Hematopoietic multipotent progenitor cell treated with erythropoietin and hydrocortisone succinate and interleukin-3 and kit ligand, for 6 days (in vitro differentiated cells): ENCODE measurements around the gene CTU2.
A peak's percentile ranks its signal among the peaks of the same experiment; 100 is the strongest.
"Not testable (repeated sequence)": the region's sequence is repeated elsewhere in the genome, so short reads cannot be mapped to it uniquely, and the experiment has no call there.

Experiments
- DNase-seq: peaks from one replicate; pipeline ENCODE4 v3.0.0-alpha.2; 2015

Gene CTU2

DNA sequence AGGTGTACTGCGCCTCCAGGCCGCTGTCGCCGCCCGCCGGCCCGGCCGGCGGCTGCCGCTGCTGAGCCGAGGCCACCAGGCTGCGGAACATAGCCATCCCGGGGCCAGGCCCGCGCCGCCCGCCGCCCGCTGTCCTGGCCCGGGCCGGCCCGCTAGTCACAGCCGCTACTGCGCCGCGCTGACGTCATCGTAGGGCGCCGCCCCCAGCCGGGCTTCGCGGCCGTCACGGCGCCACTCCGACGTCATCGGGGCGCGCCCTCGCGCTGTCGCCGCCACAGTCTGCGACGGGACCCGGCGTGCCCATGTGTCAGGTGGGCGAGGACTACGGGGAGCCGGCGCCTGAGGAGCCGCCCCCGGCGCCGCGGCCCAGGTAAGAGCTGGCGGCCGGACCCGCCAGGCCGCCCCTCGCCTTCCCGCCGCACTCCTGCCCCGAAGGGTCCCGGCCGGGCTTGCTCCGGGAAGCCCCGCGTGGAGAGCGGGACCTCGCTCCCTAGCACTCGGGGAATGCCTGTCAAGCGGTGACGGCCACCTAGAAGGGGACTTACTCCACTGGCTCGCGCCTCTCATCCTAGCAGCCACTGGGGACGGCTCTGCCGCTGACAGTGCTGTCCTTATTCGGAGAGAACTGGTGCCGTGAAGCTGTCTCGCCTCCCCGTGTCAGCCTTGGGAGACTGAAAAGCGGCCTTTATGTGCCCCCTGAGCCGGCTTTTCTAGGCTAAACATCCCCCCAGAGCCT, at the start of gene CTU2, which contains the start of gene RNF166:
TSS of gene CTU2 (plus strand) at position 275 of the 736 bp plus-strand sequence. CDS start at position 303, 28 bp downstream.
TSS of gene RNF166 (minus strand) at position 180 of the 736 bp plus-strand sequence. CDS start at position 97, 83 bp downstream.
- peak; percentile 92 for DNase-seq

DNA sequence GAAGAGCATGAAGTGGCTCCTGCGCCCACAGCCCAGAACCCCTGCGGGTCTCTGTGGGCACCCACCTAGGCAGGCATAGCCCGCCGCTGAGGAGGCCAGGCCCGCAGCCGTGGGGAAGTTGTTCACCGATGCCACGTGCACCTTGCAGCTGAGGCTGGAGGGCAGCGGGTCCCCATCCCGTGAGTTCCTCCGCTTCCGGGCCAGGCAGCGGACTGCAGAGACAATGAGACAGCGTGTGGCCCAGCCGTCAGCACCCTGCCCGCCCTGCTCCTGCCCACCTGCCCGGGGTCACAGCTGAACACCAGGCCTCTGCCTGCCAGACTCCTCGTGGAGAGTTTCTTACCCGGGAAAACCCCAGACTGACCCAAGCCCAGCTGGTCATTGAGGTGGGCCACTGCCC, 48.9 kb upstream of the CTU2 start:
- DNase-seq, result no peak

DNA sequence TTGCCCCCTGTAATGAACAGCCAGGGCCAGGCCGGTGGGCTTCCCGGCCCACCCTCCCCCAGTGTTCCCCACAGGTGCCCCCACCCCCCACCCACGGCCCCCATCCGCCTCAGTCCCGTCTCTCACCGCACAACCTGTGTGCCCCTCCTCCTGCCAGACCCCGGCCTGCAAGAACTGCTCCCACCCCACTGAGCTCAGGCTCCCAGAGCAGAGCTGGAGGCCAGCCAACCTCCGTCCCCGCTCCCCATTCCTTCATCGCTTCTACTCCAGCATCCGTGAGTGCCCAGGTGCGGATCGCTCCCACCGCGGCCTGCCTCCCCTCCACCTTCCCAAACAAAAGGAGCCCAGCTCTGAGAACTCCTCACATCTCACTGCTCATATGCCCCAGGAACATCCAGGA, 47.6 kb upstream of the CTU2 start:
- DNase-seq, result no peak

DNA sequence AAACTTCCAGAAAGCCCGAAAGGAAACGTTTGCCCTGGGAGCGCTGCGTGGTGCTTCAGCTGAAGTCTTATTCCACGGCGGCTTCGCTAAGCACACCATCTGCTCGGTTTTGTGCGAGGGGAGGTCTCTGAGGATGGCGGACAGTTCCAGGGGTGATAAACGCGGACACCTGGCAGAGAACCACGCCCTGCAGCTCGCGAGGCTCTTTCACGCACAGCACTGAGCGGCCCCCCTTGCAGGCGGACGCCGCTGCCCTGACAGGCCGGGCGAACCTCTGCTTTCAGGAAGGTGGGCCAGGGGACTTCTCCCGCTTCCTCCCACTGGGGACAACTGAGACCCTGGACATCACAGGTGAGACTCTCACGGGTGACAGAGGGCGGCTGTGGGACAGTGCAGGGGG, 47.1 kb upstream of the CTU2 start:
- no peak for DNase-seq

DNA sequence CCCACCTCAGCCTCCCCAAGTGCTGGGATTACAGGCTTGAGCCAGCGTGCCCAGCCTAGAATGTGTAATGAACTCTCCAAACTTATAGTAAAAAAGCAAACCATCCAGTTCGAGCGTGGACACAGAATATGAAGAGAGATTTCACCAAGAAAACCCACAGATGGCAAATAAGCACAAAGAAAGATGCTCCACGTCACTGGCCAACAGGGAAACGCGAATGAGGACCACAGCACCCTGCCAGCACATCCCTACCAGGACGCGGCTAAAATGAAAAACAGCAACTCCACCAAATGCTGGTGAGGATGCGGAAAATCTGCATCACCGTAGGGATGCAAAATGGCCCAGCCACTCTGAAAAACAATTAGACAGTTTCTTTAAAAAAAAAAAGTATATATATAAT, 44.8 kb upstream of the CTU2 start:
- no peak for DNase-seq

DNA sequence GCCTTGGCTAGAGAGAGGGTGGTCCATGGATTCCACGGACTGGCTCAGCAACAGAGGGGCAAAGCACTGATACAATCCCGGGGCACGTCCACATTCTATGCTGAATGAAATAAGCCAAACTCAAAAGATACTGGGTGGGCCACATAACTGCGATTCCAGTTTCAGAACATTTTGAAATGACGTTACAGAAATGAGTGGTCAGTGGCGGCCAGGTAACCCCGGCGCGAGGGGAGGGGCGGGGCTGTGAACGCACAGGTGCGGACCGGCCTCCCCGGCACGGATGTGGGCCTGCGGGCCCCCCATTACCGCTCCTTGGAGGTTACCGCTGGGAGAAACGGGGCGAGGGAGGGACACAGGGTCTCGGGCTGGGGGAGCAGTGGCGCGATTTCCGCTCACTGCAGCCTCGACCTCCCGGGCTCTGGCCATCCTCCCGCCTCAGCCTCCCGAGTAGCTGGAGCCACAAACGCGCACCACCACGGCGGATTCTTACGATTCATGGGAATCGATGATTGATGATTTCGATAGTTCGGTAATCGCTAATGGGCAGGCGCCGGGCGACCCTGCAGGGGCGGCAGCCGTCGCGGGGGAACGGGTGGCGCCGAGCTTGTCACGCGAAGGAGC, 44.0 kb upstream of the CTU2 start:
- DNase-seq, result no peak

DNA sequence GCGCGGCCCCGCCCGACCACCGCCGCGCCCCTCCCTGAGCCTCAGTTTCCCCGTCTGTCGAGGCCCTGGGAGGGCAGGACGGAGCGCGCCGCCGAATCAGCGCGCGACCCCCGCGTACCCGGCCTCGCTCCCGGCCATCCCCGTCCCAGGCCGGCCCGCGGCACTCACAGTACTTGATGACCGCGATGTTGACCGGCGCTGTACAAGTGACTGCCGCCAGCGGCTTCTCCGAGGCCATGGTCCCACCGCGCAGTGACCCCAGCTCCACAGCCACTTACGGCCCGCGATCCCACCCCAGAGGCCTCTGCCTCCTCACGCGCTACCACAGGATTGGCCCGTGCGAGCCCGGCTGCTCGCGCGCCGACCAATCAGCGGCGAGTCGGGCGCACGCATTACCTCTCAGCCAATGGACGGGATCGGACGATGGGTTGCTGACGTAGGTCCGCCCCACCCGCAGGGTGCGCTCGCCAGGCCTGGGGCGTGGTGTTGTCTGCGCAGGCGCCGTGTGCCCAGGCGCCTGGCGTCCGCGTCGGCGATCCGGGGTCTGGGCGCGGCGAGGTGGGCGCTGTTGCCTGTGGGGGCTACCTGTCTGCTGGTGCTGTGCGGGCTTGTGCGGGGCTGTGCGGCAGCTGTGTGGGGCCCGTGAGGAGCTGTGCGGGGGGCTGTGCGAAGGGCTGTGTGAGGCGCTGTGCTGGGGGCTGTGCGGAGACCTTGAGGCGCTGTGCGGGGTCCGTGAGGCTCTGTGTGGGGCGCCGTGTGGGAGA, 43.3 kb upstream of the CTU2 start, which contains the start of gene MVD:
TSS of gene MVD (minus strand) at position 249 of the 764 bp plus-strand sequence. CDS start at position 238, 11 bp downstream.
- peak; percentile 99 for DNase-seq

DNA sequence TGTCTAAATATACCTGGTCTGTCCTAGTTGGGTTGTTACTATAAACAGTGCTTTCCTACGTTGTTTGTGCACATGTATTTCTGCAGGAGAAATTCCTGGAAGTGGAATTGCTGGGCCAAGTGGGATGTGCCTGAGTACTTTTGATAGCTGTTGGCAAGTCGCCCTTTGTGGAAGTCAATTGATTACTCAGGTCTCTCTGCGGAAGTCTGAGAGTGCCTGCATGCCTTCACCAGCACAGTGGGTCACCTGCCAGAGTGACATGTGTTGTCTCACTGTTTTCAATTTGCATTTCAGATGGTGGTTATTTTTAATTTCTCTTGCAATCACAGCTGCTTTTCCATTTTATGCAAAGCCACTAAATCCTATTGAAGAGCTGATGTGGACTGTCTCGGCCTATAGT, 41.2 kb upstream of the CTU2 start:
- DNase-seq, result no peak

DNA sequence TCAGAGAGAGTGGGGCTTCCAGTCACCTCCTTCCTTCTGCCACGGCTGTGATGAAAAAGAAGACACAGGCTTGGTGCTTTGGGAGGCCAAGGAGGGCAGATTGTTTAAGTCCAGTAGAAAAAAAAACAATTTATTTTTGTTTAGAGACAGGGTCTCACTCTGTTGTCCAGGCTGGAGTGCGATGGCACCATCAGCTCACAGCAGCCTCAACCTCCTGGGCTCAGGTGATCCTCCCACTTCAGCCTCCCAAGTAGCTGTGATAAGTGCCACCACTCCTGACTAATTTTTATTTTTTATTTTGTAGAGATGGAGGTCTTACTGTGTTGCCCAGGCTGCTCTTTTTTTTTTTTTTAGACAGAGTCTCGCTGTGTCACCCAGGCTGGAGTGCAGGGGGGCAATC, 40.7 kb upstream of the CTU2 start:
- DNase-seq, result no peak

DNA sequence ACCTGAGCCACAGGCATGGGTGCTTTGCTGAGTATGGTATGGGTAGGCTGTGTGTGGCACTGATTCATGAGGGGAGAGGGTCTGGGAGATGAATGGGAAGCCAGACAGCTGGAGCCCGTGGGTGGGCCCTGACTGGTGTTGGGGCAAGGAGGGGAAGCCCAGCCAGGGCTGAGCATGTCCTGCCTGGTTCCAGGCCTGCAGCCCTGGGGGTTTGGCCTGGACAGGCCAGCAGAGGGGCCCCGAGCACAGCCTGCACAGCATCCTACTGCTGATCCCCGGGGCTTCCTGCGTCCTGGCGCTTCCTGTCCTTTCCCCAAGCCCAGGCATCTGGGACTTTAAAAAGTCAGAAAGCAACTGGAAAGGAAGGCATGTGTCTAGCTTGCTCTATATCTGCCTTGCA, 38.8 kb upstream of the CTU2 start:
- no peak for DNase-seq

DNA sequence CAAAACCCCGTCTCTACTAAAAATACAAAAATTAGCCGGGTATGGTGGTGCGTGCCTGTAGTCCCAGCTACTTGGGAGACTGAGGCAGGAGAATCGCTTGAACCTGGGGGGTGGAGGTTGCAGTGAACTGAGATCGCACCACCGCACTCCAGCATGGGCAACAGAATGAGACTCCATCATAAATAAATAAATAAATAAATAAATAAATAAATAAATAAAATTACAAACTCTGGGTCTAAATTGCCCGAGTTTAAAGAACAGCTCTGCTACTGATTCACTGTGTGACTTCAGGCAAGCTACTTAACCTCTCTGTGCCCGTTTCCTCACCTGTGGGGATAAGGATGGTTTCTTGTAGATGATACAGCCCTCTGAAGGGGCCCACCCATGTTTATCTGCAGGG, 36.8 kb upstream of the CTU2 start:
- not testable (repeated sequence) for DNase-seq

DNA sequence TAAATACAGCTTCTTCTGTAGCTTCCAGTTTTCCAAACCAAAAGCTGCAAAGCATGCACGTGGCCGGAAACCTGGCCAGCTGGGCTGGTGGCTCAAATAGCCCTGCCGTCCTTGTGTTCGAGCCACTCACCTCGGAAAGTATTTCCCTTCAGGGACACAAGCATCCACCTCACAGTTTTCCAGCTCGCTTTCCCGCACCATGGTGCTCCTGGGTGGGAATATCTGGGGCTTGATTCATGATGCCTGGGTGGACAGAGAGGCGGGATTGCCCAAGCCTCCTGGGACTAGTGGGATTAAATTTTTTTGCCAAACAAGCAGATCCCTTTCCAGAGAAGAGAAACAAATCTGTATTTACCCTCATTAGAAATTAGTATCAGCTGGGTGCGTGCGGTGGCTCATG, 36.3 kb upstream of the CTU2 start:
- no peak for DNase-seq

DNA sequence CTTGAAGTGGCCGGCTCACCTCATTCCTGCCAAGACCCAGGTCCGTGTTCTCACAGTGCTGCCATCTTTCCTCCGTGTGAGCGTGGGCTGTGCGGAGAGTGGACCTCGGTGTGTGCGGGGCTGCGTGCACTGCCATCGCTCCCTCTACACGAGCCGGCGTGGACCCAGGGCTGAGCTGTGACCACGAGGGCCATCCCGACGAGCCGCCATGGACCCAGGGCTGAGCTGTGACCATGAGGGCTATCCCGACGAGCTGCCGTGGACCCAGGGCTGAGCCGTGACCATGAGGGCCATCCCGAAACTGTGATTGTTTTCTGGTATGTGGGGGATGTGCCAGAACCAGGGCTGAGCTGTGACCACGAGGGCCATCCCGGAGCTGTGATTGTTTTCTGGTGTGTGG, 34.5 kb upstream of the CTU2 start:
- DNase-seq, result no peak

DNA sequence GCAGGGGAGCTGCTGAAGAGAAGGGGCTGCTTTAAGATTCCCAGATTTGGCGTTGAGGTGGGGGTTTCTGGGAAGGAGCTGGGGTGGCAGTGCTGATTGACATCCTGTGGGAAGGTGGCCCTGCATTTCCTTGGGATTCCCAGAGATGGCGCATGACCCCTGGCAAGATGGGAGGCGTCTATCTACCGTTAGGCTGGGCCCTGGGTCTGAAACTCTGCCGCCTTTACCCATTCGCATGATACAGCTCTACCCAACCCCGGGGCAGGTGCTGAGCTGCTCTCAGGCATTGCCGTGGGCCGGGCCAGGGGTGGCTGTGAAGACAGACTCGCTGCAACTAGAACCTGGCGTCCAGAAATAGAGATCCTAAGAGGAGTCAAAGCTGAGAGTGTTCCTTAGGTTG, 33.5 kb upstream of the CTU2 start:
- DNase-seq, result no peak

DNA sequence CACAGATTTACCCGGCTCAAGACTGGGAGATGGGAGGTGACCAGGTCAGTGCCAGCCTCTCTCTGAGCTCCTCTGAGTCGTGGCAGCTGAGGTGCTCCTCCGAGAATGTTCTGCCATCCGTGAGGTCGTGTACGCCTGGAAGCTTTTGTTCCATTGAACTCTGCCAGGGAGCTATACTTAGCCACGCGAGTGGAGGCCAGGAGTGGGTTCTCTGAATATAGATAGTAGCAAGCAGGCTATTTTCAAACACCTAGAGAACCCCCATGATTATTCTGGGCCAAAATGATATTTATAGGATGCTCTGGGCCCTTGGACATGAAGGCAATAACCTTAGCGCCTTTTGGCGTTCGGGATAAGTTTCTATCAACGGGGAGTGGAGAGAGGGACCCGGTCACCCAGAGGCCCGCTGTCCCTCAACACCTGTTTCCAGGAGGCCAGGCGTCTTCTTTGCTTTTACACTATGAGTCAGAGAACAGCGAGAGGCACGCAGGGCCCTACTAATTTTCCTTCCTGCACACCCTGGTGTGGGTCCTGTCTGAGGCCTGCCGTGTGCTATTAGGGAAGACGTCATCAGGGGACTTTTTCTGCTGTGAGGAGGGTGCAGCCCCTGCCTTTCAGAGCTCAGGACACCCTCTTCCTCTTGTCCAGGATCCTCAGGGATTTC, 32.5 kb upstream of the CTU2 start:
- no peak for DNase-seq

DNA sequence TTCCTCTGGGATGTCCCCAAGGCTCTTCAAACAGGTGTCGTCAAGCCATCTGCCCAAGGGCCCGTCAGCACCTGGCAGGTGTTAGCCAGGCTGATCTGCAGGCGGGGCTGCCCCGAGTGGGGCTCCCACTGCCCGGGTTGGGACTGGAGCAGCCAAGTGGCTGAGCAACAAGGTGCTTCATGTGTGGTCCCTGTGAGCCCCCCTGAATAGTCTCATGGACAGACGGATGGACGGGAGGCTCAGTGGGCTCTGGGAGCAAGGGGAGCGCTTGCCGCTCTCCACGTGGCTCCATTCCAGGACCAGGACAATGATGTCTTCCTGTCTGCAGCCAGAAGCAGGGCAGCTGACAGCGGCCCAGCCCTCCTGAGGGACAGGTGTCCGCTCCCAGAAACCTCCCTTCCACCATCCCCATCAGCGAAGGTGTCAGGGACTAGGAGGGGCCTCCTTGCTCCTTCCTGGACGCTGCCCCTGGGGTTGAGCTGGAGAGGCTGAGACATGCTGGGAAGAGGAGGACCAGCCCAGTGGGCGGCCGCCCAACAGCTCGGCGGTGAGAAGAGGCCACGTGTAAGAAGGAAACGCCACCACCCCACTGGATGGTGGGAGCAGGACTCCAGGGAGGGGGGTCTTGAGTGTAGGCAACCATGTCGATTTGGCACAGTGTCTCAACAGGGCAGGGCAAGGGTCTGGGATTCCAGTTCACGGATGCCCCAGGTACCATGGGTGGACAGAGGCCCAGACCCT, 29.6 kb upstream of the CTU2 start:
- DNase-seq, result no peak

DNA sequence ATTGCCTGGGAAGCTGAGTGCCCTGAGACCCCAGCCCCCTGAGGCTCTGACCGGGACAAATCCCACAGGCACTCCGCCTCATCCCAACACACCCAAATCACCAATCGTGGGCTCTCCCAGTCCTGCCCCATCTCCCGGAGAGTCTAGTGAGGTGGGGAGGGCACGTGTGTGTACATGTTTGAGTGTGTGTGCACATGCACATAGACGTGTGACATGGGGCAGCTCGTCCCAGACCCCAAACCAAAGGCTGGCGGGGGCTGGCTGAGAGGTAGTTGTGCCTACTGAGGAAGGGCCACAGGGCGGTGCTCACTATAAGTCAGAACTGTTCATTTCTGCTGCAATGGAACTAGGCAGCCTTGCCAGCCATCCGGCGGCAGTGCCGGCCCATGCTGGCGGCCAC, 28.6 kb upstream of the CTU2 start:
- no peak for DNase-seq

DNA sequence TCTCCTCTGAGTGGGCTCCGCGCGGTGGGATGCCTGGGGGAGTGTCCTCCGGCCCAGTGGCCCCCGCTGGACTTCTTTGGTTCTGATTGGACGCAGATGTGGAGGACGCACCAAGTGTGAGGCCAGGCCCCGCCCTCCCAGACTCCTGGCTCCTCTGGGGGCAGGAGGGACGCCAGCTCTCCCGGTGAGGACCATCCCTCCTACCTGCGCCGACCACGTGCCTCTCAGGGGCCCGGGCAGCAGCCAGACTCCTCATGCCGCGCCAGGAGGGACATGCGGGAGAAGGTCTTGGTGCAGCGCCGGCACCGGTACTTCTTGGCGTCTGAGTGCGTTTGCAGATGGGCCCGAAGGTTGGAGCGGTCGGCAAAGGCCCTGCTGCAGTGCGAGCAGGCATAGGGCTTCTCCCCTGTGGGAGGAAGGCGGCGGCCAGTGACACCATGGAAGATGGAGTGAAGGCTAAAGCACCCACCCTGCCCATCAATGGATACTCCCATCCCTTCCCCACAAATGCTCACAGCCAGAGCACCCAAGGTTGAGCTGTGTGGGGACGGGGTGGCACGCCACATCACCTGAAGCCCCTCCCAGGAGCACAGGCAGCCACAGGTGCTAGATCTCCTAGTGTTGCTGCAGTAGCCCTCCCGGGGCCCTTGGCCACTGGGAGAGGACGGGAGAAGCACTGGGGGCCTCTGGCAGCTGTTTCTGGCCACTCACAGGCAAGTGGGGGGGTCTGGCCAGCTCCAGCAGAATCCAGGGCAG, 27.9 kb upstream of the CTU2 start:
- no peak for DNase-seq

DNA sequence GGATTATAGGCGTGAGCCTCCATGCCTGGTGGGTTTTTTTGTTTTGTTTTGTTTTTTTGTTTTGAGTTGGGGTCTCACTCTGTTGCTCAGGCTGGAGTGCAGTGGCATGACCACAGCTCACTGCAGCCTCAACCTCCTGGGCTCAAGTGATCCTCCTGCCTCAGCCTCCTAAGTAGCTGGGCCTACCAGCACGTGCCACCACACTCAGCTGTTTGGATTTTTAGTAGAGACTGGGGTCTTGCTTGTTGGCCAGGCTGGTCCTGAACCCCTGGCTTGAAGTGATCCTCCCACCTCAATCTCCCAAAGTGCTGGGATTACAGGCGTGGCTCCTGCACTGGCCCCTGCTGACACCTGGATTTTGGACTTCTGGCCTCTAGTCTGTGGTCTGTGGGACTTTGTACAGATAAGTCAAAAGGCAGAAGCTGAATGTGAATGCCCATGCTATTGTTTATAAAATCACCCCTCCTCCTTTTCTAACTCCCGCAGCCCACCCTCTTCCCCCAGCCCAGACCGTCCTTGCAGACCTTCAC, 25.7 kb upstream of the CTU2 start:
- no peak for DNase-seq

DNA sequence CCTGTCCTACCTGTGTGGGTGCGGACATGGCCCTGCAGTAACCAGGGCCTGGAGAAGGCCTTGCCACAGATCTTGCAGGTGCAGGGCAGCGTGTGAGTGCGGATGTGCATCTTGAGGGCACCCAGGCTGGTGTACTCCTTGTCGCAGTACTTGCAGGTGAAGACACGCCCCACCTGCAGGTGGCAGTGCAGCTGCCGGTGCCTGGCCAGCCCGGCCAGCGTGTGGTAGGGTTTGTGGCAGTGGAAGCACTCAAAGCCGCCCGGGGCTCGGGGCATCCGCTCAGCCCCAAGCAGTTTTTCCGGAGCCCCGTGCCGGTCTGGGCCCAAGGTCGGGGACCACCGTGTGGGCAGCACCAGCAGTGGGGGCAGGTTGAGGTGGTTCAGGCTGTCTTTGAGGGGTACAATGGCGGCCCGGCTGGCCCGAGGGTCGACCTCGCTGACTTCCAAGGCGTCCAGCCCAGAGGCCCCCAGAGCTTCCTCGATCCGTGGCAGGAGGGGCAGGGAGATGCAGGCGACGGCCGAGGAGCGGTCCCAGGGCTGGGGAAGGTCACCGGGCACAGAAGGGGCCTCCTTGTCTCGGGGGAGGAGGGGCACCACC, 25.1 kb upstream of the CTU2 start:
- peak; percentile 38 for DNase-seq
